Activated T-cell treated with anti-CD3 and anti-CD28 coated beads for 1 hour (primary cell): ENCODE data around the gene NAA60.
"Not testable (repeated sequence)": the region's sequence is repeated elsewhere in the genome, so short reads cannot be mapped to it uniquely, and the experiment has no call there.

Experiments
- DNase-seq: peaks from one replicate; pipeline ENCODE4 v3.0.0-alpha.2; 2020; ENCODE audit warnings: low read depth

The NAA60 gene

DNA sequence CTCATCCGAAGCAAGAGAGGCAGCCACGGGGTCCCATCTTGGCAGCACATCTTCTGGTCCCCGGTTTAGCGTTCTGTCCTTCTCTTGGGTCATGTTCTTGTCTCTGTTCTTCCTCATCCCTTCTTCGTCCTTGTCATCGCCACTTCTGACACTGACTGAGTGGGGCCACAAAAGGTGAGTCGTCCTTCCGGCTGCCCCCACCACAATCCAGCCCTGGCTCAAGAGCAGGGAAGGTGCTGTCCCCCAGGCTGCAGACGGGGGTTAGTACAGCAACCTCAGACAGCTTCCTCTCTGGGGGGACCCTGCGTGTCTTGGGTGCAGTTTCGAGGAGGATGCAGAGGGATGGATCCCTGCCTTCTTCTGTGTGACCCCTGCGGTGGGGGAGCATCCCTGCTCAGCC lies 21.8 kb downstream of the NAA60 start:
- no peak for DNase-seq

DNA sequence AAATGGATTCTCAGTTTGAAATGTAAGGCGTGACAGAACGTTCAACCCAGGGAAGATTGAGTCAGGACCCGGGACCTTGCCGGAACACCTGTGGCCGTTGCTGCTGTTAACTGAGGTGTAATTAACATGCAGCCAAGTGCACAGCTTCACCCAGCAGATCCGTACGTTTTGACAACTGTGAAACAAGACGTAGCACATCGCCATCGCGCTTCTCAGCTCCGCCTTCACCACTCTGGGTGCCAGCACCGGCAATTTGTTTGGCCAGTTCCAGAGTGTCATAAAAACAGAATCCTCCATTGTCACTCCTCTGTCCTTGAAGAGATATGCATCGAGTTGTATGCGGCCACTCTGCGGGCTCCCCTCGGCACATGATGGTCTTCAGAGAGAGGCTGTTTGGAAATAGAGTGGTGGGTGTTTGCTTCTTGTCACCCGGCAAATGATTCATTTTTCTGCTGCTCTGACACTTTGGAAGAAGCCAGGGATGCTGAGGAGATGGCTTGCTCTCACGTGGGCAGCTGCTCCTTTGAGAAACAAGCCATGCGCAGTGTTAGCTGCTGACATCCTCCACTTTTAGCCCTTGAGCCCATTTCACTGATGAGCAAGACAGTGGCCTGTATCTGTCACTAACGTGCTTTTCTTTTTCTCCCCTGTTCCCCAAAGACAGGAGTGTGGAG lies 22.6 kb downstream of the NAA60 start:
- no peak for DNase-seq

DNA sequence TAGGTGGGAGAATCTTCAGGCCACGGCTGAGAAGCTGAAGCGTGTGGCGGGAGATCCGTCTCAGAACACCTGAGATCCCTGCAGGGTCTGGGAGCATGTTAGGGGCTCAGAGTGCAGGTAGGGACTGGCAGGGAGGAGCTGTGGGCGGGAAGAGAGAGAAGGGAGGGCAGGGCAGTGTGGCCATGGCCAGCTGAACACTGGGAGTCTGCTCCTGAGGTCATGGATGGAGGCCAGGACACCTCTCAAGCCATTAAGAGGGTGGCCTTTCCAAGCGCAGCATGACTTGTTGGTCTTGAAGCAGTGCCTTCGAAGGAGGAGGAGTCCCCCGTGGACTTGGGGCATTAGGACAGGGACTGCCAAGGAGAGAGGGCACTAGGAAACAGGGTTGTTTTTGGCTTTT lies 23.7 kb downstream of the NAA60 start:
- no peak for DNase-seq

DNA sequence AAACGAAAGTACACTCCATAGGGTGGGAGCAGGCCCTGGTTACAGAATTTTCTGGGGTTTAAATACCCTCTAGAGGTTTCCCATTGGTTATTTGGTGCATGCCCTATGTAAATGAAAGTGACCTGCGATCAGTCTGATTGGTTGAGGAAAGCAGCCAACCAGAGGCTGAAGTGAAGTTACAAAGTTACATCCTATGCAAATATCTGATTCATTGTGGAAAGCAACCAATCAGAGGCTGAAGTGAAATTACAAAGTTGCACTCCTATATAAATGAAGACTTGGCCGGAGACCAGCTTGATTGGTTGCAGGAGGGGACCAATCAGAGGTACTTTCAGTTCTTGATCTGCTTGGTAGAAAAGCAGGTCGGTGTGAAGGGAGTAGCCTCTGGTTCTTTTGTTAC lies 24.4 kb downstream of the NAA60 start:
- DNase-seq, result no peak

DNA sequence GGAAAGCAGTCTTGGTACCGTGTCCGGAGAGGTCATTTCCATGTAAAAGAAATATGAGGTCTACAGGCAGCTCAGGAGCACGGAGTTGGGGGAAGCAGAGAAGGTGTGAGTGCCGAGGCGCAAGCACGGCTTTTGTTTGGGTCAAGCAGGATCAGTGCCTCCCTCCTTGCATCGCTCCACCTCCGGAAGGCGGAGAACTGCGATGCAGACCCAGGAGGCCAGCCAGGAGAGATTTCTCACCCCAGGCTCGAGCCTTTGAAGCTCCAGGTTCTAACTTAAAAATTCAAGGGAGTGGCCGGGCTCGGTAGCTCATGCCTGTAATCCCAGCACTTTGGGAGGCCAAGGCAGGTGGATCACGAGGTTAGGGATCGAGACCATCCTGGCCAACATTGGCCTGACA lies 25.0 kb downstream of the NAA60 start:
- DNase-seq, result no peak

DNA sequence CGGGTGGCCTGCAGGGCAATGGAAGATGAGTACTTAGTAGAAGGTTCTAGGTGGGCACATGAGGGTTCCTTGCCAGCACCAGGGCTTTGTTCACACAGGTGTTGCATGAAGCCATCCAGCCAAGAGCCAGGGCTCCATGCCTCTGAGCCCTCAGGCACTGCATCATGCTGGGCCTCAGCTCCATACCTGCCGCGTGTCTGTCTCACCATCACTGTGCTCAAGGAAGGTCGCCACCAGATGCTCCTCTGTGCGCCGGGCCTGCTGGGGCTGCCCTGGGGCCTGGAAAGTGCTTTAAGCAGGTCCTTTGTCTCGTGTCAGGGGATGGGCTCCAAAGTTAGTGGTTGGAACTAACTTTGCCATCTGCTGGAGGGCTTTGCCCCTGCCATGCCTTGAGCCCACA lies 26.3 kb downstream of the NAA60 start:
- DNase-seq, result no peak

DNA sequence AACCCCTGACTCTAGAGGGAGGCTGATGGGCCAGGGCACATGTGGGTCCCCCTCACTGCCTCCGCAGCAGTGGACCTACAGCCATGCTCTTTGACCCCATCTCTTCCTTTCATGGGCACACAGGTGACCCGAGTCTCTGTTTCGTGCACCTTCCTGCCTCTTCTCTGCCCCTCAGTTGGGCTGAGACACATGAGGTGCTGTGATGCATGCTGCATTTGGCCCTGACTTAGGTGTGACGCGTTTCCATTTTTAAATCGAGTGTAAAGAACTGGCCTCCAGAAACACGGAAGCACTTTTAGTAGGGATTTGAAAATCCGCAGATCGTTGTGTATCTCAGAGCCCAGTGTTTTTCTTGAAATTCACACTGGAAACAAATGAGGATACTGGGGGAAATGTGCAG lies 27.2 kb downstream of the NAA60 start:
- no peak for DNase-seq

DNA sequence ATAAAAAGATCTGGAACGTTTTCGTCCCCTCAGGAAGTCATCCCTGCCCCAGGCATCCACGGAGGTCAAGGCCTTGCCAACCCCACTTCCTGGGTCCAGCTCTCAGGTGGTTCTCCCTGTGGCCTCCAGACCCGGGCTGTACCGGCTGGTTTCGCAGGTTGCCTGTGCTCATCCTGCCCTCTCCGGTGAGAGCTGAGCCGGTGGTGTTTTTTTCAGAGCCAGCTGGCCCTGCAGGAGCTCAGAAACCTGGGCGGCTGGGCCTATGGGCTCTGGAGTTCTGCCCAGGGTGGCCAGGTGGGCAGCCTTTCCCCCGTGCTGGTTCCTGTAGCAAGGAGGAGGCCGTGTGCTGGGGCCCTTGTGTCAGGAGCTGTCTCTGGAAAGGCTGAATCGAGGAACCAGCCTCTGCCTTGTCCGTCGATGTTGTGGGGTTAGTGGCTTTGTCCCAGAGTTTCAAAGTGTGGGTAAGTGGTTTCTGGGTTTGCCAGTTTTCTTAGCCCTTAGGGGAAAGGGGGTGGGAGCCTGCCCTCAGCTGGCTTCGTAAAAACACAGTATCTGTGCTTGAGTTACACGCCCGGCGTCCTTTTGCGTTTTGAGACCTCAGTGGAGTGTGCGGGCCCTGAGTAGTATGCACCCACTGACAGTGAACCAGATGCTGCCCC lies 28.2 kb downstream of the NAA60 start:
- DNase-seq, result no peak

DNA sequence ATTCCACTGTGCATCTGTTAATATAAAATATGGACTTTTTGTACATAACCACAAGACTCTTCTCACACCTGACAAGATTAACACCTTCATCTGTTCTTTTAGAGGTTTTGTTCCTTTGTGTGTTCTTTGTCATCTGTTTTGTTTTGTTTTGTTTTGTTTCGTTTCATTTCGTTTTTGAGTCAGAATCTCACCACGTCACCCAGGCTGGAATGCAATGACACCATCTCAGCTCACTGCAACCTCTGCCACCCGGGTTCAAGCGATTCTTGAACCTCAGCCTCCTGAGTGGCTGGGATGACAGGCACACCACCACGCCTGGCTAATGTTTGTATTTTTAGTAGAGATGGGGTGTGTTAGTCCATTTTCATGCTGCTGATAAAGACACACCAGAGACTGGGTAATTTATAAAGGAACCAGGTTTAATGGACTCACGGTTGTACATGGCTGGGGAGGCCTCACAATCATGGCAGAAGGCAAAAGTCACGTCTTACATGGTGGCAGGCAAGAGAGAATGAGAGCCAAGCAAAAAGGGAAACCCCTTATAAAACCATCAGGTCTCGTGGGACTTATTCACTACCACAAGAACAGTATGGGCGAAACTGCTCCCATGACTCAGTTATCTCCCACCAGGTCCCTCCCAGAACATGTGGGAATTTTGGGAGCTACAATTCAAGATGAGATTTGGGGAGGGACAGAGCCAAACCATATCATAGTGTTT lies 29.6 kb downstream of the NAA60 start:
- DNase-seq, result no peak

DNA sequence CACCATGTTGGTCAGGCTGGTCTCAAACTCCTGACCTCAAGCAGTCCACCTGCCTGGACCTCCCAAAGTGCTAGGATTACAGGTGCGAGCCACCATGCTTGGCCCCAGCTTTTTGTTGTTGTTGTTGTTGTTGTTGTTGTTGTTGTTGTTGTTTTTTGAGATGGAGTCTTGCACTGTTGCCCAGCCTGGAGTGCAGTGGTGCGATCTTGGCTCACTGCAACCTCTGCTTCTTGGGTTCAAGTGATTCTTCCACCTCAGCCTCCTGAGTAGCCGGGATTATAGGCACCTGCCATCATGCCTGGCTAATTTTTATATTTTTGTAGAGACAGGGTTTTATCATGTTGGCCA lies 30.1 kb downstream of the NAA60 start:
- DNase-seq, result not testable (repeated sequence)

DNA sequence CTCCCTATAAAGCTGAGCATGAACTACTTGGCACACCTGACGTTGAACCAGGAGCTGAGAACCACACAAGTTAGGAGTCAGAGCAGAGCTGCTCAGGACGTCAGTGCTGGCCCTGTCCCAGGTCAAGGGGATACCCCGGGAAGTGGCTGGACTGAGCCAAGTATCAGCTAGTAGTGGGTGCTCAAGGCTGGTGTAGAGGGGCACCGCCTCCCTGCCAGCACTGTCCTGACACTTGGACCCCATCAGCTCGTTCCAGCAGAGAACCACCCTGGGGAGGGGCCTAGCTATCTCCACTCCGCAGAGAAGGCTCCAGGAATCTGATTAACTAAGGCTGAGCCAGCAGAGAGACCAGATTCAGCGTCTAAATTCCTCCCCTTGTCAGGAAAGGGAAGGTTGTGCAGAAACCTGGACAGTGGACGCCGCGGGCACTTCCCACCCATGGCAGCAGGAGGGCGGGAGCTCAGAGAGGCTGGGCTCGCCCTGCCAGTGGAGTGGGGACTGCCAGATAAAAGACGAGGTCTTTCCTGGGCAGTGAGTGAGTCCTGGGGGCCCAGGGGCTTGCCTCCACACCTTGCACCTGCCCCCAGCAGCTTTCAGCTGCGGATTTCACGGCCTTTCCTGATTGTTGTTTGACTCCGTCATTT lies 30.8 kb downstream of the NAA60 start:
- DNase-seq, result no peak

DNA sequence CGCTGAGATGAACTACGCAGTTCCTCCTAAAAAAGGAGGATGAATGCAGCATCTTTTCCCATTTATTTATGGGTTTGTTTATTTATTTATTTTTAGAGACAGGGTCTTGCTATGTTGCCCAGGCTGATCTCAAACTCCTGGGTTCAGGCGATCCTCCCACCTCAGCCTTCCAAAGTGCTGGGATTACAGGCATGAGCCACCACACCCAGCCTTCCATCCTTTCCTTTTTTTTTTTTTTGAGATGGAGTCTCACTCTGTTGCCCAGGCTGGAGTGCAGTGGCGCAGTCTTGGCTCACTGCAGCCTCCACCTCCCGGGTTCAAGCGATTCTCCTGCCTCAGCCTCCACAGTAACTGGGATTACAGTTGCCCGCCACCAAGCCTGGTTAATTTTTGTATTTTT lies 31.4 kb downstream of the NAA60 start:
- DNase-seq, result not testable (repeated sequence)

DNA sequence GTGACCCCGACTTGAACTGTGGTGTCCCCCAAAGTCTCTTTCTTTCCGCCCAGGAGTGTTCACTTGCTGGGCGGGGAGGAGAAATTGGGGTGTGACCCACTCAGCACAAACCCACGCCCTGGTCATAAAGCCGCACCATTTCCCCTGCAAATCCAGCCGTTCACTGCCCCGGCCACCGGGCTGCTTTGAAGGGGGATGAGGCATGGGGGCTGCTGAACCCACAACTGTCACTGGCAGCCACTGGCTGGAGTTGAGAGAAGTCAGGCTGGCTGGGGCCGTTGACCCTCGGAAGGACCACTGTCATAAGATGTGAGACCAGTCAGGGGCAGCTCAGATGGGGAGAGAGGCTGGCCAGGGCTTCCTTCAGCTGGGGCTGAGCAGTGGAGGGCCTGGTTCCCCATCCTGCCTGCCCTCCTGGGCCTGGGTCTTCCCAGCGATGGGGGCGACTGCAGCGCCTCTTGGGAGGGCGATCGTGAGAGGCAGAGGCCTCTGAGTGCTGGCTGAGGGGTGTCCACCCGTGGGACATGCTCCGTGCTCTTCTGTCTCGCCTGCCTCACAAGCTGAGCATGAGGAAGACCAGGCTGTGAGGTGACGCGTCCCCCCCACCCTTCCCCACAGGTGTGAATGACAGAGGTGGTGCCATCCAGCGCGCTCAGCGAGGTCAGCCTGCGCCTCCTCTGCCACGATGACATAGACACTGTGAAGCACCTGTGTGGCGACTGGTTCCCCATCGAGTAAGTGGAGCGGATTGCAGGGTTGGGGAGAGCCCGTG lies 32.3 kb downstream of the NAA60 start:
- DNase-seq, result no peak

DNA sequence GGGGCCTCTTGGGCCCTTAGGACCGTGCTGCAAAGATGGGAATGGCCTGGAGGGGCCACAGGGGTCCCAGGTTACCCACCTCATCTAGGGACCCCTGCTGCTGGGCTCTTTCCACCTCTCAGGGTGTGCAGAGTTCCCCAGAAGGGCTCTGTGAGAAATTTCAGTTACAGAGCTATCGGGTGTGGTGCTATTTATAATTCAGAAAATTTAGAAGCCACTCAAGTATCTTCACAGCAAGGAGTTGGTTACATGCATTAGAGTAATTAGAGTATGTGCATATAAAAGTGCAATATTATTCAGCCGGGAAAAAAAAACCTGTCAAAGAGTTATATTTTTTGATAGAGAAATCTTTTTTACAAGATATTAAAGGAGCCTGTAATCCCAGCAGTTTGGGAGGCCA lies 32.9 kb downstream of the NAA60 start:
- DNase-seq, result no peak

DNA sequence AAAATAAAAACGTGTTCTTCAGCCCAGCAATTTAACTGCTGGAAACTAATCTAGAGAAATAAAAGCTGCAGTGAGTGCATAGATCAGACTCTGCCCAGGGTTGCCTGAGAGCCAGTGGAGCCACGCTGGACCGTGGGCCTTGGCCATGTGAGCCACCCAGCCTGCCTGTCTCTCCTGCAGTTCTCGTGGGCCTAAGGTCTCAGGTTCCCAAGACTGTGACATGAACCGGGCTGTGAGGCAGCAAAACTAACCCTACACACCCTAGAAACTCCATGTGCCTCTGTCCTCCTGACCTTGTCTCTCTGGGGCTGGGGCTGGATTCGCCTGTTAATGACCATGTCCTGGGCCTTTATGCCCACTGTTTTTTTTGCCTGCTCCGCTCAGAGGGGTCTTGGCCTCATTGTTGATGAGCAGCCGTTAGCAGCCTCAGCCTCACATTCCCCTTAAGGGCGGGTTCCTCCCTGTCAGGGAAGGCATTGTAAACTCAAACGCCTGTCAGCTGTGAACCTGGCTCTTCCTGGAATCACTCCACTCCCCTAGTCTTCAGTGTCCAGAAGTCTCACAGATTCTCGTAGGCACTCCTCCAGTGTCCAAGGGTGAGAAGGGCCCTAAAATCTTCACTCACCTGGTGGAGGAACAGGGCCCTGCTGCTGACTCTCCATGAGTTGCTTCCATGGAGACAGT lies 34.9 kb downstream of the NAA60 start:
- no peak for DNase-seq

DNA sequence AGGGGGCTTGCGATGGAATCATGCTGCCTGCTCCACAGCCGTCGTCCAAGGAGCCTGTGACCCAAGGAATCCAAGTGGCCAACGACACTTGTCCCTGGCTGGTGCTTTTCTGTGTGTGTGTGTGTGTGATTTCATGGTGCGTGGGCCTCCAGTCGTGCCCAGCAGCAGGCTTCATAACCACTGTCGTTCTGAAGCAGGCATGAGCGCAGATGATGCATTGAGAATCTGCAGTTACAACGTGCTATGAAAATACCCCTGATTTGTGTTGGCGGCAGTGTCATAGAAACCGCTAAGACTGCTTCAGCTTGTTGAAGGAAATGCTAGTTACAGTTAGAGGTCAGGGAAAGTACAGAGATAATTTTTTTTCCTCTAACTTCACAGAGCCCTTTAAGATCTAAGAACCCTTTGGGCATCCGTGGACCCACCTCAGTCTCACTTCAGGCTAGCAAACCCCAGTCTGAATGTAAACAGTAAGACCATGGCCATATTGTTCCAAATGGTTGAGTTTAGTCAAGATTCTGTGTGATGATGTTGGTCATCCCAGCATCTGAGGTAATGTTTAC lies 36.3 kb downstream of the NAA60 start:
- DNase-seq, result no peak

DNA sequence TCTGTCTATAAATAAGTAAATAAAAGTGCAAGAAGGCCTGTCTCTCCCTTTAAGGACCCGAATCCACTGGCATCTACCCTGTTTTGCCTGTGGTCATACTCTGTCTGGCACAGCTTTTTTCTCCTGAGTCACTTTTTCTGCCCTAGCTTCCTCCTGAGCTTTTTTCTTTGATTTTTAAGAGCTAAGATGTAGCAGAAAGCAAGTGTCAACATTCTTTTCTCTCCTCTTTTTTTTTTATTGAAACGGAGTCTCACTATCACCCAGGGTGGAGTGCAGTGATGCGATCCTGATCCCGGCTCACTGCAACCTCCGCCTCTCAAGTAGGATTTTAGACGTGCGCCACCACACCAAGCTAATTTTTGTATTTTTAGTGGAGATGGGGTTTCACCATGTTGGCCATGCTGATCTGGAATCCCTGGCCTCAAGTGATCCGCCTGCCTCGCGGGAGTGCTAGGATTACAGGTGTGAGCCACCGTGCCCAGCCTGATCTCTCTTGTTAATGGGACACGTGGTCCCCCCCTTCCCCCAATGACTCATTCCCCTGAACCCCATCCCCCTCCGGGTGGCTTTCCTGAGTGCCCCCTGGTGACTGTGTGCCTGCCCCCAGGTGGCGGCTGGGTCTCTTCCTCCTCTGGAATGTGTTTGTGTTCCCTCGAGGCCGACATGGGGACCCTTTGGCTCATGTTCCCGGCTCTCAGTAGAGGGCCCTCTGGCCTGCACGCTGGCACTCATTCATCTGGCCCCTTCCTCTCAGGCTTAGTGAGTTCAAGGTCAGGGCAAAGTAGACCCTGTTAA lies 37.6 kb downstream of the NAA60 start:
- no peak for DNase-seq

DNA sequence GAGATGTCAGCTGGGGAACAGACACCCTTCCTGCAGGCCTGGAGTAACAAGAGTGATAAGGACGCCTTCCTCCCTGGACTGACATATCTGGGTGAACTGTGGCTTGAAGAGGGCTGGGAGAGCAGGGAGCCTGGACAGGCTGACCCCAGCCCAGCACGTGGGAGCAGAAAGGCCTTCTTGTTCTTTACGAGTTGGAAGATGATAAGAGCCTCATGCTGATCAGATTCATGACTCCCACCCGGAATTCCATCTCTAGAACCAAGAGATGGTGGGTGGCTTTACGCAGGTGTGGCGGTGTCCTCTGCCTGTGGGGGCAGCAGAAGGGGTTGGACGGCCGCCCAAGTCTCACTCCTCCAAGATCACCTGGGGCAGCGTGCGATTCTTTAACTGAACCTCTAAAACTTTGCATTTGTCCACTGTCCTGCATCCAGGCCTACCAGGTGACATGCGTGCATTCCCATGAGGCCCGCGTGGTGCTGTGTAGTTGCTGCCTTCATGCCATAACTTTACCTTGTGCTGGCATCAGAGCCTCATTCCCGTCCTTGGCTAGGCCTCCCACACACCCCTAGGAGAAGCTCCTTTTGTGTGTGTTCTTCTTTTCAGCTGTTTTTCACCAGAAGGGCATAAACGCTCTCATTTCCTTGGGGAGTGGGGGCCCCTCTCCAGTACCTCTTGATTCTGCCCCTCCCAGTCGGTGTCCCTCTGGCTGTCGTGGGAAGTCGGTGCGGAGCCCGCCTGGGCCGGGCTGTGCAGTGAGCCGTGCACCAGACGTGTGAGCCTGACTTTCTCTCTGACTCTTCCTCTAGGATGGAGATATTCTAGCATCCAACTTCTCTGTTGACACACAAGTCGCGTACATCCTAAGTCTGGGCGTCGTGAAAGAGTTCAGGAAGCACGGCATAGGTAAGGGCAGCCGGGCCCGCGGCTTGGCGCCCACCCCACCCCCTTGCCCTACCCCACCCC lies 38.5 kb downstream of the NAA60 start:
- DNase-seq, result no peak

DNA sequence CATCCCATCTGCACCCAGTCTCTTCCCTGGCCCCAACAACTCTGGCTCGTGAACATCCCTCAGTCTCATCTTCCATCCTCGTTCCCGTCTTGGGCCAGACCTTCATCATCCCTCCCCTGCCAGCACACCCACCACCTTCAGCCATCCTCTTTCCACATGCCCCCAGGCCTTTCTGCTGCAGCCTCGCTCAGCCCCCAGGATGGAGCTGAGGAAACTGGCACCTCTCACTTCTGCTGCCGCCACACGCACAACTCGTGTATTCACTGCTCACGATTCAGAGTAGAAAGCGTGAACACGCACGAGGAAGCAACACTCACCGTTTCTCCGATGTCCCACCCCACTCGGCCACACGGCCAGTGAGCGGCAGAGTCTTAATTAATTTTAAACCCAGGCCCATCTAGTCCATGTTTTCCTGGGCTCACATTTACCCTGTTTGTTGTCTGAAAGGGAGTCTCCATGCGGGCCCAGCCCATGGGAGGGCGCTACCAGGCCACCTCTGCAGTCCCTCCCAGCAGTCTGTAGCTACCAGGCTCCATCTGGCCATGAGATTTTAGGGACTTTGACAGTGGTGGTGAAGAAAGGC lies 39.3 kb downstream of the NAA60 start:
- DNase-seq, result no peak
